ENCODE measurements around the gene PTPRE.
A peak's percentile ranks its signal among the peaks of the same experiment; 100 is the strongest.

- TF ChIP-seq RELB (IDR thresholded peaks at IDR 0.05; ENCODE audit: low read depth) (peak; percentile 93), SRF (IDR thresholded peaks at IDR 0.05; ENCODE audit: low read depth in 2 of 2, low read length in 2 of 2) (no peak)
Observed at GRCh38 chr10:128064108-128064969, 157.4 kb downstream of the PTPRE start.
